GM23338 (cell line): ENCODE data around the gene PKD1.

ENCODE experiments used
- CREB1 ChIP-seq: fragments of 250-450 bp; sonication (Bioruptor Pico); IDR thresholded peaks from 2 replicates; pipeline ENCODE4 v1.5.0; 2020; ENCODE audit warnings: low read depth, mild to moderate bottlenecking, moderate library complexity
- CTCF ChIP-seq, 2 experiments: fragments of 200-600 bp in 1 of 2; sonication (generic) in 1 of 2; conservative IDR thresholded peaks; 2 replicates each; pipeline versions ENCODE4 v1.5.1 to v1.6.1; 2016 to 2017; ENCODE audit warnings: antibody characterized with exemption in 2 of 2, low read depth in 2 of 2, mild to moderate bottlenecking in 2 of 2, moderate library complexity in 1 of 2
- EZH2 ChIP-seq: fragments of 200-600 bp; sonication (generic); IDR thresholded peaks from one replicate; pipeline ENCODE4 v1.8.0; 2017; ENCODE audit warnings: antibody characterized with exemption, mild to moderate bottlenecking, low read depth; ENCODE audit not compliant: unreplicated experiment
- EZH2phosphoT487 ChIP-seq: fragments of 200-600 bp; sonication (generic); IDR thresholded peaks from one replicate; pipeline ENCODE4 v1.8.1; 2018; ENCODE audit warnings: antibody characterized with exemption; ENCODE audit not compliant: unreplicated experiment
- JUNB ChIP-seq: IDR thresholded peaks from one replicate; pipeline ENCODE4 v1.6.1; 2016; ENCODE audit warnings: antibody characterized with exemption; ENCODE audit not compliant: unreplicated experiment
- NANOG ChIP-seq: IDR thresholded peaks from 2 replicates; pipeline ENCODE4 v1.6.1; 2016; ENCODE audit warnings: antibody characterized with exemption, borderline replicate concordance
- POLR2AphosphoS5 ChIP-seq: IDR thresholded peaks from 2 replicates; pipeline ENCODE4 v1.6.1; 2016; ENCODE audit warnings: antibody characterized with exemption, low read depth
- REST ChIP-seq: IDR thresholded peaks from one replicate; pipeline ENCODE4 v1.6.1; 2018; ENCODE audit warnings: antibody characterized with exemption; ENCODE audit not compliant: unreplicated experiment
- ZNF114 ChIP-seq: fragments of 250-450 bp; sonication (Bioruptor Pico); IDR thresholded peaks from 2 replicates; pipeline ENCODE4 v1.5.0; 2020; ENCODE audit warnings: mild to moderate bottlenecking, moderate library complexity
- TF ChIP-seq, protein P1 (sequence below): fragments of 250-450 bp; sonication (Bioruptor Pico); IDR thresholded peaks from 2 replicates; pipeline ENCODE4 v1.5.0; 2020; ENCODE audit warnings: mild to moderate bottlenecking, moderate library complexity

- no peak for TF ChIP-seq EZH2
- no peak for TF ChIP-seq CTCF (conservative IDR thresholded peaks at IDR 0.05; ENCODE audit: low read depth in 2 of 2)
- no peak for TF ChIP-seq POLR2AphosphoS5
- TF ChIP-seq REST = no peak
- no peak for TF ChIP-seq ZNF114 (CRISPR knock-in tag)
- no peak for TF ChIP-seq NANOG
- no peak for TF ChIP-seq EZH2phosphoT487
- TF ChIP-seq CREB1 (CRISPR knock-in tag) = no peak
- no peak for TF ChIP-seq JUNB
- TF ChIP-seq, protein P1, sequence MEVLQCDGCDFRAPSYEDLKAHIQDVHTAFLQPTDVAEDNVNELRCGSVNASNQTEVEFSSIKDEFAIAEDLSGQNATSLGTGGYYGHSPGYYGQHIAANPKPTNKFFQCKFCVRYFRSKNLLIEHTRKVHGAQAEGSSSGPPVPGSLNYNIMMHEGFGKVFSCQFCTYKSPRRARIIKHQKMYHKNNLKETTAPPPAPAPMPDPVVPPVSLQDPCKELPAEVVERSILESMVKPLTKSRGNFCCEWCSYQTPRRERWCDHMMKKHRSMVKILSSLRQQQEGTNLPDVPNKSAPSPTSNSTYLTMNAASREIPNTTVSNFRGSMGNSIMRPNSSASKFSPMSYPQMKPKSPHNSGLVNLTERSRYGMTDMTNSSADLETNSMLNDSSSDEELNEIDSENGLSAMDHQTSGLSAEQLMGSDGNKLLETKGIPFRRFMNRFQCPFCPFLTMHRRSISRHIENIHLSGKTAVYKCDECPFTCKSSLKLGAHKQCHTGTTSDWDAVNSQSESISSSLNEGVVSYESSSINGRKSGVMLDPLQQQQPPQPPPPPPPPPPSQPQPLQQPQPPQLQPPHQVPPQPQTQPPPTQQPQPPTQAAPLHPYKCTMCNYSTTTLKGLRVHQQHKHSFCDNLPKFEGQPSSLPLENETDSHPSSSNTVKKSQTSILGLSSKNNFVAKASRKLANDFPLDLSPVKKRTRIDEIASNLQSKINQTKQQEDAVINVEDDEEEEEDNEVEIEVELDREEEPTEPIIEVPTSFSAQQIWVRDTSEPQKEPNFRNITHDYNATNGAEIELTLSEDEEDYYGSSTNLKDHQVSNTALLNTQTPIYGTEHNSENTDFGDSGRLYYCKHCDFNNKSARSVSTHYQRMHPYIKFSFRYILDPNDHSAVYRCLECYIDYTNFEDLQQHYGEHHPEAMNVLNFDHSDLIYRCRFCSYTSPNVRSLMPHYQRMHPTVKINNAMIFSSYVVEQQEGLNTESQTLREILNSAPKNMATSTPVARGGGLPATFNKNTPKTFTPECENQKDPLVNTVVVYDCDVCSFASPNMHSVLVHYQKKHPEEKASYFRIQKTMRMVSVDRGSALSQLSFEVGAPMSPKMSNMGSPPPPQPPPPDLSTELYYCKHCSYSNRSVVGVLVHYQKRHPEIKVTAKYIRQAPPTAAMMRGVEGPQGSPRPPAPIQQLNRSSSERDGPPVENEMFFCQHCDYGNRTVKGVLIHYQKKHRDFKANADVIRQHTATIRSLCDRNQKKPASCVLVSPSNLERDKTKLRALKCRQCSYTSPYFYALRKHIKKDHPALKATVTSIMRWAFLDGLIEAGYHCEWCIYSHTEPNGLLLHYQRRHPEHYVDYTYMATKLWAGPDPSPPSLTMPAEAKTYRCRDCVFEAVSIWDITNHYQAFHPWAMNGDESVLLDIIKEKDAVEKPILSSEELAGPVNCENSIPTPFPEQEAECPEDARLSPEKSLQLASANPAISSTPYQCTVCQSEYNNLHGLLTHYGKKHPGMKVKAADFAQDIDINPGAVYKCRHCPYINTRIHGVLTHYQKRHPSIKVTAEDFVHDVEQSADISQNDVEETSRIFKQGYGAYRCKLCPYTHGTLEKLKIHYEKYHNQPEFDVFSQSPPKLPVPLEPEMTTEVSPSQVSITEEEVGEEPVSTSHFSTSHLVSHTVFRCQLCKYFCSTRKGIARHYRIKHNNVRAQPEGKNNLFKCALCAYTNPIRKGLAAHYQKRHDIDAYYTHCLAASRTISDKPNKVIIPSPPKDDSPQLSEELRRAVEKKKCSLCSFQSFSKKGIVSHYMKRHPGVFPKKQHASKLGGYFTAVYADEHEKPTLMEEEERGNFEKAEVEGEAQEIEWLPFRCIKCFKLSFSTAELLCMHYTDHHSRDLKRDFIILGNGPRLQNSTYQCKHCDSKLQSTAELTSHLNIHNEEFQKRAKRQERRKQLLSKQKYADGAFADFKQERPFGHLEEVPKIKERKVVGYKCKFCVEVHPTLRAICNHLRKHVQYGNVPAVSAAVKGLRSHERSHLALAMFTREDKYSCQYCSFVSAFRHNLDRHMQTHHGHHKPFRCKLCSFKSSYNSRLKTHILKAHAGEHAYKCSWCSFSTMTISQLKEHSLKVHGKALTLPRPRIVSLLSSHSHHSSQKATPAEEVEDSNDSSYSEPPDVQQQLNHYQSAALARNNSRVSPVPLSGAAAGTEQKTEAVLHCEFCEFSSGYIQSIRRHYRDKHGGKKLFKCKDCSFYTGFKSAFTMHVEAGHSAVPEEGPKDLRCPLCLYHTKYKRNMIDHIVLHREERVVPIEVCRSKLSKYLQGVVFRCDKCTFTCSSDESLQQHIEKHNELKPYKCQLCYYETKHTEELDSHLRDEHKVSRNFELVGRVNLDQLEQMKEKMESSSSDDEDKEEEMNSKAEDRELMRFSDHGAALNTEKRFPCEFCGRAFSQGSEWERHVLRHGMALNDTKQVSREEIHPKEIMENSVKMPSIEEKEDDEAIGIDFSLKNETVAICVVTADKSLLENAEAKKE (CRISPR knock-in tag) = no peak
These were observed 35.1 kb upstream of the PKD1 start for GRCh38 chr16:2170587-2171435.
